GM18507 (cell line): Measurements from ENCODE around the gene TKTL2.
A peak's percentile ranks its signal among the peaks of the same experiment; 100 is the strongest.

Source experiments
- DNase-seq: peaks from one replicate; pipeline ENCODE4 v3.0.0; 2011; ENCODE audit warnings: low read depth; ENCODE audit not compliant: insufficient read length; ENCODE audit errors: extremely low spot score
- FAIRE-seq: peaks from 2 replicates; lab custom pipeline; 2011; peaks lifted over from hg19 to GRCh38; lab: Jason Lieb, UNC

The TKTL2 gene, protein sequence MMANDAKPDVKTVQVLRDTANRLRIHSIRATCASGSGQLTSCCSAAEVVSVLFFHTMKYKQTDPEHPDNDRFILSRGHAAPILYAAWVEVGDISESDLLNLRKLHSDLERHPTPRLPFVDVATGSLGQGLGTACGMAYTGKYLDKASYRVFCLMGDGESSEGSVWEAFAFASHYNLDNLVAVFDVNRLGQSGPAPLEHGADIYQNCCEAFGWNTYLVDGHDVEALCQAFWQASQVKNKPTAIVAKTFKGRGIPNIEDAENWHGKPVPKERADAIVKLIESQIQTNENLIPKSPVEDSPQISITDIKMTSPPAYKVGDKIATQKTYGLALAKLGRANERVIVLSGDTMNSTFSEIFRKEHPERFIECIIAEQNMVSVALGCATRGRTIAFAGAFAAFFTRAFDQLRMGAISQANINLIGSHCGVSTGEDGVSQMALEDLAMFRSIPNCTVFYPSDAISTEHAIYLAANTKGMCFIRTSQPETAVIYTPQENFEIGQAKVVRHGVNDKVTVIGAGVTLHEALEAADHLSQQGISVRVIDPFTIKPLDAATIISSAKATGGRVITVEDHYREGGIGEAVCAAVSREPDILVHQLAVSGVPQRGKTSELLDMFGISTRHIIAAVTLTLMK

DNA sequence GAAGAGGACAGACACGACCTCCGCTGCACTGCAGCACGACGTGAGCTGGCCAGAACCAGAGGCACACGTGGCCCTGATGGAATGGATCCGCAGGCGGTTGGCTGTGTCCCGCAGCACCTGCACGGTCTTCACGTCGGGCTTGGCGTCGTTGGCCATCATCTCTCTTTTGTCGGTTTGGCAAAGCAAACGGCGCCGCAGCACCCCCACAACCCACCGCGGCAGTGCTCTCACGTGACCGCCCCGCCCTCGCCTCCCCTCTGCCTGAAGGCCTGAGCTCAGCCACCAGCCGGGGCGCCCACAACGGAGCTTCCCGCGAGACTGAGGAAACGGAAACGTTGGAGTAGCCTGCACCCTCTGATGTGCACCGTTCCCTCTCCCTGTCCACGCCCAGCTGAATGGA lies at the start of gene TKTL2:
TKTL2 (minus strand) TSS at position 179 of the 400 bp plus-strand sequence; CDS start at position 159, 20 bp downstream.
- DNase-seq (no peak), FAIRE-seq (no peak)

DNA sequence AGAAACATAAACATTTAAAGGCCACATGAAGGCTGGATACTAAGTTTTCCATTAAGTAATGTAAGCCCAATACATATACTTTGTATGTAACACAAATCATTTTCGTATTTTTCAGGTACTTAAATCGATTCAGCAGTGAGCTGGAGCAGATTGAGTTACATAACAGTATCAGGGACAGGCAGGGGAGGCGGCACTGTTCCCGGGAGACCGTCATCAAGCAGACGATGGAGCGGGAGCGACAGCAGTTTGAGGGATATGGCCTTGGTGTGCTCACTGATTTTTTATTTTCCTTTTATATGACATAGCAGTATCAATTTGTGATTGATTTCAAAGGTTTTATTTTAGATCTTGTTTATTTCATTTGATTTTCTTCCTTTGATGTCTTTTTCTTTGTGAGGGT lies 41.6 kb upstream of the TKTL2 start:
- FAIRE-seq: no peak
- no peak for DNase-seq

DNA sequence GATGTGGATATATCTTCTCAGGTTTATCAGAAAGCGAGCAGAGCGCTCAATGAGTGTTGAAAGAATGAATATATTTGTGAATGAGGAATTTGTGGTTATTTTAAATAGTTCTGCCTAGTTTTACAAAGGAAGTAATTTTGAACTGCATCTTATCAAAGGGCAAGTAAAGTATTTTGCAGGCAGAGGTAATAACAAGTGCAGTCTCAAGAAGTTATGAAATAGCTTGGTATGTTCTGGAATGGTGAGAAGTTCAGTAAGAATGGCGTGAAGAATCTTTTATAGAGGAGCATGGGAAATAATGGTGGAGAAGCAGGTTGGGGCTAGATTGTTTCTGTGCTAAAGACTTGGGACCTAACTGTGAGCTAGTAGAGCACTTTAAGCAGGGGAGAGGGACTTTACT lies 31.8 kb upstream of the TKTL2 start:
- FAIRE-seq: no peak
- DNase-seq: no peak

DNA sequence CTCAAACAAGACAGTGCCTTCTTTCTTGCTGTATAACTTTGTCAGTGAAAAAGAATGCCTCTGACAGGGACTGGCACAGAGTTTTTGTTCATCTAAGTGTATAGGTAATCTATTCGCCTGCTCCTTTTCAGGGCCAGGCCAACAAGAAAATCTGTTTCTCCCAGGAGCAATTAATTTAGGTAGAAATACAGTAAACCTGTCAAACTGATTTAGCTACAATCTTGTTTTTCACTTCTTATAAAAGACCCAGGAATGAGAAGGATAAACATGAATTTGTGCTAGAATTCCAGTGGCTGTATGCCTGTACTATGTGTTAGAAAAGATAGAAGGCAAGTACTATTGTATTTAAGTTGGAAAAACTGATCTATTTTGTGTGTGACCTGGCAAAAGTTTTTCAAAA lies 27.0 kb upstream of the TKTL2 start:
- no peak for DNase-seq
- no peak for FAIRE-seq

DNA sequence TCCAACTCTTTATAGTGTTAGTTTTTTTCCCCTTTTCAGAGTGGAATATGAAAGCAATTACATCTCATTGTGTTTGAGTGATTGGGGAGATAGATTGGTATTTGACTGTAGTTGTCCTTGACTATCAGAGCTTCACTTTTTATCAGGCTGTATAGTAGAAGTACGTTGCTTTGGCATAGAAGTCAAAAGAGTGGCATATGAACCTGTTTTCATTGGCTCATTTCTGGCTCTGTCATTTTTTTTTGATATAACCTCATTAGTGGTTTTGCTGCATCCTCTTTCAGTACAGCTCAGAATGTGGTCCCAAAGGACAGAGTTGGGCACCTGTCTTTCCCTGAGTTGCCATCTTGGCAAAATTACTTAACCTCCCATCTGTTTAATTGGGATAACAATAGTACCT lies 22.3 kb upstream of the TKTL2 start:
- FAIRE-seq (peak; percentile 86), DNase-seq (no peak)

DNA sequence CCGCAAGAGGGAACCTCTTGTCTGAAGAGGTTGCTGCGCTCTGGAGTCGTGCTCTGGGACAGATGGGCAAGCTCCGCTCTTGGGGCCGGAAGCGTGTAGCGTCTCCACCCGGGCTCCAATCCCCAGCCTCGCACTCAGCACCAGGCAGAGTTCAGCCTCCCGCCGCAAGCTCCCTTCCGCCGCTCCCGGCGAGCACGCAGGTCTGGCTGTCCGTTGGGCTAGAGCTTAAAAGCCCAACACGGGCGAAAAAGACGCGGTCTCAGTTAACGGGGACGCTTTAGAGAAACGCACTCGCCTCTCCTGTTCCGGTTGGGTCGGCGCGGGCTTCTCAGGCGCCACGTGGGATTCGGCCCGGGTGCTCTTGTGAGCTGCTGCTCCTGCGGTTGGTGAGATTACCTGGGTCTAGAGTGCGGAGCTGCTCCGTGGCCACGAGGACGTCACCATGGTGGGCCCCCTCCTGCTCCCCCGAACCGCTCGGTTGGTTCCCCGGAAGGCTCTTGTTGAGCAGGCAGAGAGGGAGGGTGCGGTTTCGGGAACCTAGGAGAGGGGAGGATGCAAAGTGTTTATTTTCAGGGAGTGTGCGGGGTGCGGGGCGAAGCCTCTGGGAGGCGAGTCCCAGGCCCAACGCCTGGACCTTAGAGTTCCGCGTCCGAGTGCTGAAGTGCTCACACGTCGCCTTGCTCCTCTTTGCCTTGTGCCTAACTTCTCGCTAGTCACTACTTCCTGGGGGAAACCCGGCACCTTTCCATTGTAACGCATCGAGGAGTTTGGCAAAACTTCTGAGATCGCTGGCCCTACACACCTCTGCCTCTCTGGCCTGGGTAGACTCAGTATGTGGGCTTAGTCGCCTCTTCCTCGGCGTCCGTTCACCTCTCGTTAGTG lies 21.0 kb upstream of the TKTL2 start, which contains the start of gene TMA16:
TMA16 (plus strand) TSS at position 331 of the 882 bp plus-strand sequence; CDS start at position 443, 112 bp downstream.
- FAIRE-seq: peak; percentile 95
- DNase-seq: peak; percentile 75

DNA sequence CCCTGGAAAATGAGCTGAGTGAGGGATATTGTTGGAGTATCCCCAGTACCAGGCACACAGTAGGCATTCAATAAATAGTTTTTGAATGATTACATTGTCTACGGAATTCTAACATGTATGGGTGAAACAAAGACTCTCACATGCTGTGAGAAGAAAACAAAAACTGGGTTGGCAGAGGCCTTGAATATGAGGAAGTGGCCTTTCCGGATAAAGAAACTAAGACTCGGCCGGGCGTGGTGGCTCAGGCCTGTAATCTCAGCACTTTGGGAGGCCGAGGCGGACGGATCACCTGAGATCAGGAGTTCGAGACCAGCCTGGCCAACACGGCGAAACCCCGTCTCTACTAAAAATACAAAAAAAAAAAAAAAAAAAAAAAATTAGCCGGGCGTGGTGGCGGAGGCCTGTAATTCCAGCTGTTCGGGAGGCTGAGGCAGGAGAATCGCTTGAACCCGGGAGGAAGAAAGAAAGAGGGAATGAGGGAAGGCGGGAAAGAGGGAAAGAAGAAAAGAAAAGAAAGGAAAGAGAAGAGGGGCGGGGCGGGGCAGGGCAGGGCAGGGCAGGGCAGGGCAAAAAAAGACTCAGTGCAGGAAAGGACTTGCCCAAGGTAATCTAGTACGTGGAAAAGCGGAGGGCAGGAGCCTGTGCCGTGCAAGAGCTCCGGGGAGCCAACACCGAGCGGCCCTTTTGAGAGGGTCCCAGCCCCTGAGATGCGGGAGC lies 20.2 kb upstream of the TKTL2 start:
- FAIRE-seq: peak; percentile 82
- no peak for DNase-seq

DNA sequence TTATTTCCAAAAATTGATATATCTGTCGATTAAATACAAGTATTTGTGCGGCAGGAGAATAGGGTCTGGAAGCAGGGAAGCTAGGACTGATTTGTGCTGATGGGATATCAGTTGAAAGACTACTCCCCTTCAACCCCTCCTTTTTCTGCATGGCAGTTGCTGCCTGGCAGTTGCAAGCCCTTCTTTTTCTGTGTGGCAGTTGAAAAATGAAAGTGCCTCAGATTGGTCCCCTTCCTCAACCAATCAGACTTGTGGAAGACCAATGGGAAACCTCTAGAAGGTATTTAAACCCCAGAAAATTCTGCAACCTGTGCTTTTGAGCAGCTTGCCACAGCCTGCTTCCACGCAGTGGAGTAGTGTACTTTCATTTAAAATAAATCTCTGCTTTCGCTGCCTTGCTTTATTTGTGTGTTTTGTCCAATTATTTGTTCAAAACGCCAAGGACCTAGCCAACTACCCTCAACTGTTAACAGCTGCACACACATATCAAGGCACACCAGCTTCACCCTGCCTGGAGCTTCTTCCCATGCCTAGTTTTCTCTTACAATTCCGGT lies 19.5 kb upstream of the TKTL2 start:
- no peak for DNase-seq
- FAIRE-seq: no peak

DNA sequence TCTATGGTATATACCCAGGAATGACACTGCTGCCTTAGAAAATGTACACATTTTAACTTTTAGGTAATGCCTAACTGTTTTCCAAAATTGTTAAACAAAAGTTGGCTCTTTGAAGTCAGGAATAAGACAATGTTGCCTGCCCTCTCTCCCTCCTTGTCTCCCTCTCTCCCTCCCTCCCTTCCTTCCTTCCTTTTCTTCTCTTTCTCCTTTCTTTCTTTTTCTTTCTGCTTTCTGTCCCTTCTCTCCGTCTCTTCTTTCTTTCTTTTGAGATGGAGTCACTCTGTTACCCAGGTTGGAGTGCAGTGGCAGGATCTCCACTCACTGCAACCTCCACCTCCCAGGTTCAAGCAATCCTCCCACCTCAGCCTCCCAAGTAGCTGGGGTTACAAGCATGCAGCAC lies 16.4 kb upstream of the TKTL2 start:
- DNase-seq (no peak), FAIRE-seq (no peak)

DNA sequence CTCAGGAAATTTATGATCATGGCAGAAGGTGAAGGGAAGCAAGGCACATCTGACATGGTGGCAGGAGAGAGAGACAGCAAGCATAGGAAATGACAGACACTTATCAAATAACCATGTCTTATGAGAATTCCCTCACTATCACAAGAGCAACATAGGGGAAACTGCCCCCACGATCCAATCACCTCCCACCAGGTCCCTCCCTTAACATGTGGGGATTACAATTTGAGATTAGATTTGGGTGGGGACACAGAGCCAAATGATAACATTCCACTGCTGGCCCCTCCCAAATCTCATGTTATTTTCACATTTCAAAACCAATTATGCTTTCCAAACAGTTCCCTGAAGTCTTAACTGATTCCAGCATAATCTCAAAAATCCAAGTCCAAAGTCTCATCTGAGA lies 12.8 kb upstream of the TKTL2 start:
- DNase-seq (no peak), FAIRE-seq (no peak)

DNA sequence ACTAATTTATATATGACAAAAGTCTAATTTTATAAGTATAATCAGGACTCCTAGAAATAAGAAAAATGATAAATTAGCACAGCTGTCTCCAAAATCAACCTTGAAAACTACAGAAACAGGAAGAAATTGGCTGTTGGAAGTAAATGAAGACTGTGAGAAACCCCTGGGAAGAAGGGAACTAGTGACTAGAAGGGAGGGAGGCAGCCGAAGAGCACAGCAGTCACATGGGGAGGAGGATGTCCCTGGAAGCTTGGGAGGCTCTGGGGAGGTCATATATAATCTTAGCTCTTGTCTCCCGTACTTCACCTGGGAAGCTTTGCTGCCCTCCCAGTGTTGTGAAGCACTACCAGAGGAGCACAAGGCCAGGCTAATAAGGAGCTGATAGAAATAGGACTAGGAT lies 12.0 kb upstream of the TKTL2 start:
- DNase-seq: no peak
- FAIRE-seq: no peak

DNA sequence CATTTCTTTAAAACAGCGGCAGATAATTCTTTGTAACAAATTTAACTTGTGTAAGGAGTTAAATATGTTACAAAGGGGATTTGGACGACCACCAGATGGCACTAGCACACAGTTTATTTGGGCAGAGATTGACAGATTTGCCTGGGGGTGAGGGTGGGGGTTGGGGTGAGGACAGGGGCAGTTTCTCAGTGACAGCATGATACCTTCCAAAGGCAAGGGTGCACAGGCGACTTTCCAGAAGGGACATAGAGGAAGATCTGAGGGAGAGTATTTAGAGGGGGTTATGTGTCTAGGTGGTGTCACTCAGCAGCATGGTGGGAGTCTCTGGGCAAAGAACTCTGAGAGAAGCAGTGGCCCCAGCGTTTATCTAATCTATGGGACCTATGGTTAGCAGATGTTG lies 11.4 kb upstream of the TKTL2 start:
- FAIRE-seq (peak; percentile 79), DNase-seq (no peak)

DNA sequence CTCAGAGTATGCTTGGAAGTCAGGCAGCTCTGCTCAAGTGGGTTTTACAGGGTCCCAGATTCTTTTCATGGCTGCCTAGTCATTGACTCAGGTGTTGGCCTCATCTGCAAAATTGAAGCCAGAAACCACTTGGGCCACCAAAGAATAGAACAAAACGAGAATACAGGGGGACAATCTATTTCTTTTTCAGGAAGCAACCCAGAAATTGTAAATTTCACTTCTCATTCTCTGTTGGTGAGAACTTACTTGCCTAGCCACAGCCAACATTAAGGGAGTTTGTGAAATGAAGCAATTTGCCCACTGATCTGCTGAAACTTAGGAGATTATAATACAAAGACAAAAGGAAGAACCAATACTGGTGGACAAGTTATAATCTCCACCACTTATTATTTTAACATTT lies 8.6 kb upstream of the TKTL2 start:
- DNase-seq: no peak
- FAIRE-seq: peak; percentile 53

DNA sequence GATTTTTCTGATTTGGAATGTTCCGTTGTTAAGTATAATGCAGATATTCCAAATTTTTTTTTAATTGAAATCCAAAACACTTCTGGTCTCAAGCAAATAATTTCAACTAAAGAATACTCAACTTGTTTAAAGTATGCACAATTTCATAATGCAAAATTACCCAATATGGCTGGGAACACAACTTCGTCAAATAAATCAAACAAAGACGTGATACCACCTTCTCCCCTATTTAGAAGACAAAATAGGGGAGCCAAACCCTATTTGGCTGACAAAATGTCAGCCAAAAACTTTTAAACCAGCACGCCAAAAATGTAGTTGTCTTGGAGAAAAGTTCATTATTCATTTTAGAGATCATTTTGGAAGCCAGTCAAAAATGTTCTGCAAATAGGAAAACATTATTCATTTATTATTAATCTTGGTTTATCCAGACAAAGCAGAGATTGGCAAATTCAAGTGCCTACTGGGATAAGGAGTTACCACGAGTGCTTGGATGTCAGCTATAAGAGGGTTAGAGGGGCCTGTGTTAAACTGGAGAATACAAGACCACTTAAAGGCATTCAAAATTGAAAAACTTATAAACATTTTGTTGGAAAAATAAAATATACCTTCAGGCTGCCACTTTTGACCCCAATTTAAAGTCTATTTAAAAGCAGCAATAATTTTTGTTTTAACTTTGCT lies 3.3 kb upstream of the TKTL2 start:
- no peak for DNase-seq
- no peak for FAIRE-seq

DNA sequence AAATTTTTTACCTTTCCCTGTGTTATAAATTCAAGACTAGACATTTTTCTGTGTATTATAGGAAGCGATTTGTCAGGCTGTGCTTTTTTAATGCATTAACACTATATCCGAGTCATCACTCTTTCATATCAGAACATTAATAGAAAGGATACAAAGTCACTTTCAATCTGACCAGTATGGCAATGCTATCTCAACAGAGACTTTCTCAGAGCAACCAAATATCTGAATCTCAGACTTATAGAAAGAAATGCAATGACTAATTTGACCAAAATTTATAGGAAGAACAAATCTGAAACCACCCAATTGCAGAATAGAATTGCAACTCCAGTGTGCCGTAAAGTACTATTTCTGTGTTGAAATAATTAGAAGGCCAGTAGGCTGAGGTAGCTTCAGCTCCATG lies 473 bp upstream of the TKTL2 start:
- DNase-seq (no peak), FAIRE-seq (no peak)

DNA sequence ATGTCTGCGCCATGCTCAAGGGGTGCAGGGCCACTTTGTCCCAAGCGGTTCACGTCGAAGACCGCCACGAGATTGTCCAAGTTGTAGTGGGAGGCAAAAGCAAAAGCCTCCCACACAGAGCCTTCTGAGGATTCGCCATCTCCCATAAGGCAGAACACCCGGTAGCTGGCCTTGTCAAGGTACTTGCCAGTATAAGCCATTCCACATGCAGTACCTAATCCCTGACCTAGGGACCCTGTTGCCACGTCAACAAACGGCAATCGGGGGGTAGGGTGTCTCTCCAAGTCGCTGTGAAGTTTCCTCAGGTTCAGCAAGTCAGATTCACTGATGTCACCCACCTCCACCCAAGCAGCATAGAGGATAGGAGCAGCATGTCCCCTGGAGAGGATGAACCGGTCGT lies 424 bp downstream of the TKTL2 start:
- DNase-seq (no peak), FAIRE-seq (no peak)

DNA sequence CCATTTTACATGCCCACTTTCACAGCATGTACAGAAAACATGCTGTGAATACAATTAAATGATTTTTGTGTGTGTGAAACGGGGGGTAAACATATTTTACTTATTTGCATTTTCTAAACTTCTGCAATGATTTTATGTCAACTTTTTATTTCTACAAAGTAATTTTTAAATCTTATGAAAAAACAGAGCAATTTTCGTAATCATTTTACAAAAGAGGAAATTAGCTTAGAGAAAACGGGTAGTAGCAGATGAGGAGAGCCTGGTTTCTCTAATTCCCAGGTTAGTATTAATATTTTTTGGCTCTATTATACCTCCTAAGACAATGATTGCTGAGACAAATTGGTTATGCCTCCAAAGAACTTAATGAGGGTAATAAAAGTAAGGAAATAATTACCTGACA lies 3.2 kb downstream of the TKTL2 start:
- DNase-seq (no peak), FAIRE-seq (no peak)

DNA sequence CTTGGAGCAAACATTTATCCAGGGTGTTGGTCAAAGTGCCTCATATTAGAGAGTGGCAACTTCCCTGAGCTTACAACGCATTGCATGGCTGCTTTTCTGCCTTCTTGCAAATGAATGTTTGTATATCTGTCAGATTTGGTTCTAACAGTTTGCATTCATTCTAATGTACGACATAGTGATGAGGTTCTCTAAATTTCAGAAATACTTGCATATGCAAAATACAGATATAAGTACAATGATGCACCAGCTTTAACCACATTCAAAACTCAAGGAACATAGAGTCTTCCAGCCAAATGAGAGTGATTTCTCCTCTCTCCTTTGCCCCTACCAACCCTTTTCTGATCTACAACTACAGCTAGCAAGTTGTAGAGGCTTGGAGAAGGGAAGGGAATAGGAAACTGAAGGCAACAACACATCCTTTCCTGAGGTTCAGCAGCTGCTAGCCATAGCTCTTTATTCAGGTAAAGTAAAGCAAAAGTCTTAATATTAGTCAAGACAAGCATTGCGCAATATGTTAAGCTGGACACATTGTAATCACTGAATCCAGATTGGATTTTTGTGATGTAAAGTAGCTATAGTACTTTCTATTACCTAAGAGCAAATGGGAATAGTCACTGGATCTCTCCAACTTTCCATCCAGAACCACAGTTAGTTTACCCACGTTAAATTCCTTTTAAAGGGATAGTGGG lies 6.3 kb downstream of the TKTL2 start:
- DNase-seq (no peak), FAIRE-seq (no peak)
